ENCODE results near the gene HAP1.

DNA sequence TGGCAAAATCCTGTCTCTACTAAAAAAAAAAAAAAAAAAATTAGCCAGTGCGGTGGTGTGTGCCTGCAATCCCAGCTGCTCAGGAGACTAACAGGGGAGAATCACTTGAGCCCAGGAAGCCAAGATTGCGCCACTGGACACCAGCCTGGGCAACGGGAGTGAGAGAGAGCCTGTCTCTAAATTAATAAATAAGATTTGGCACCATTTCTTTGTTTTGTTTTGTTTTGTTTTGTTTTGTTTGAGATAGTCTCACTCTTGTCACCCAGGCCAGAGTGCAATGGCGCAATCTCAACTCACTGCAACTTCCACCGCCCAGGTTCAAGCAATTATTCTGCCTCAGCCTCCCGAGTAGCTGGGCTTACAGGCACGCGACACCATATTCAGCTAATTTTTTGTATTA, 31.7 kb downstream of the HAP1 start:
- TF ChIP-seq CTCF (IDR thresholded peaks at IDR 0.05) = no peak
- TF ChIP-seq POLR2A (IDR thresholded peaks at IDR 0.05) = no peak
